Hepatic stellate cell (primary cell): ENCODE results near the gene MLN.
A peak's percentile ranks its signal among the peaks of the same experiment; 100 is the strongest.

Experiments used
- DNase-seq: peaks from one replicate; pipeline ENCODE4 v3.0.0; 2011; ENCODE audit warnings: low spot score

Gene MLN

DNA sequence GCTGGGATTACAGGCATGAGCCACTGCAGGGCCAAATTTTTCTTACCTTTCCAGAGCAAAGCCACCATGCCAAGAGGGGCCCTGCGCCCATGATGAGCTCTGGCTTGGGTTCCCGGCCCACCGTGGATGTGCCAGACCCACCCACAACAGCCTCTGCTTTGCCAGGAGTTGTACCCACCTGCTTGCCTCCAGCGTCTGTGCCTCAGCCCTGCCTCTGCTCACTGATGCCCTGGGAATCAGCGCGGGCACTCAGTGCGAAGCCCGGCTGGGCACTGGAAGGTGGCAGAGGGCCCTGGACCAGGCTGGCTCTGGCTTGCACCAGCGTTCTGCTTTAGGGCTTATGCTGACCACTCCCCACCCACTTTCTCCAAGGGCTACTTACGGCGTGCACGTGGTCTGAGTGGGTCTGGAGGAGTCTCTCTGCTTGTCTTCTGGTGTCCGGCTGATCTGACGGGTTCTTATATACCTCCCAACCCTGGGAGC is at the start of gene MLN:
Gene MLN, minus strand, starts transcription at position 433 of the 483 bp plus-strand sequence. CDS start 2,840 bp downstream, outside the sequence.
- no peak for DNase-seq

DNA sequence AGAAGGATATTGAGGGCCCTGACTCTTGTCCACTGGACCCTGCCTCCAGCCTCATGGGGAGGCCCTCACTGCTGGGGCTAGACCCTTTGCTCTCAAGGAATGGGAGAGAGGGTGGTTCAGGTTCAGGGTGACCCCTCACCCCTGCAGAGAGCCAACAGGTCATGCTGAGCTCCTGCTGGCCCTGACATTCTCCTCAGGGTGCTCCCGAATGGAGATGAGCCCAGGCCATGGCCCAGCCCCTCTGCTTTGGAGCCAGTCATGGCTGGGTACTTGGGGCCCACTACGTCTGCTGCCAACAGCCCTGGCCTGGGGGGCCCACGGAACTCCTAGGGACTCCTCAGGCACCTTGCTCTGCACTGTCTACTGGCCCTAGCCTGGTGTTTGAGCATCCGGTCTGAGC is 49.2 kb upstream of the MLN start:
- no peak for DNase-seq

DNA sequence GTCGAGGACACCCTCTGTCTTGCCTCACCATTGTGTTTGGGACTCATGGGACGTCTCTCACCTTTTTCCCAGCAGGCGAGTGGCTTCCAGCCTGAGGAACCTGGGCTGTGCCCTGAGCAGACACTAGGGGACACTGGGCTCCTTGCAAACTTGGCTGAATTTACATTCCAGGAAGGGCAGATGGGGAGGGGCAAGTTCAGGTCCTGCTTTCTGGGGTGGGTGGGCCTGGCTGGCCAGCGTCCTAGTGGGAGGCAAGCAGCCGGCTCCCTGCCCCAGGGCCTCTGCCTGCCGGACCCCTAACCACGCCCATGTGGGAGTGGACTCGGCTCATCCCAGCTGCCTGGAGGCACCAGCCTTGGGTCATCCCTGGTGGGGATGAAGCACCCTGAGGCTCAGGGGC is 48.2 kb upstream of the MLN start:
- peak; percentile 47 for DNase-seq

DNA sequence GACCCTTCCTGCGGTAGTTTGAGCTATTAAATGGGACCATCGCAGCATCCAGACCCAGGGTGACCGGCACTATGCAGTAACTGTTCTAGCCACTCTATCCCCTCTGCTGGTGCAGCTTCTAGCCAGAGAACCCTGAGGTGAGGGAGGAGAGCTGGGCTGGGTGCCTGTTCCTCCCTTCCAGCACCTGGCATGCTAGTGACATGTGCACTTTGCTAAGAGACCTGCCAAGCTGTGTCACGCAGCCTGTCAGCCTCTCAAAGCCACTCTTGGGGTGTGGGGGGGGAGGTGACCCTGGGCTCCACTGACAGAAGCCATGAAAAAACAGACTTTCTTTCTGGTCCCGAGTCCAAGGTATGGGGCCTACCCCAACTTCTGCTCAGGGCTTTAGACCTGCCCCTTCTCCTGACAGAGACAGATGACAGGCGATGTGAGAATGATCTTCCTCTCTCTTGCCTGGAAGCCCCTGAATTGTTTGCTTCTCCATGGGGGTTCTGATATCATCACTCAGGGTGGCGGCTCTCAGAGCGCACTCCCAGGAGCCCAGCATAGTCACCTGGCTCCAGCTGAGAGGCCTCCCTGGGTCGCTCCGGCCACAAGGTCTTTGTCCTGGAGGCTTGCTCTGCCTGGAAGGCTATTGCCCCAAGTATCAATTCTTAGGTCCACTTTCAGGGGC is 47.2 kb upstream of the MLN start:
- no peak for DNase-seq

- no peak for DNase-seq
Measured at GRCh38 chr6:33850296-33850695, 46.5 kb upstream of the MLN start.

DNA sequence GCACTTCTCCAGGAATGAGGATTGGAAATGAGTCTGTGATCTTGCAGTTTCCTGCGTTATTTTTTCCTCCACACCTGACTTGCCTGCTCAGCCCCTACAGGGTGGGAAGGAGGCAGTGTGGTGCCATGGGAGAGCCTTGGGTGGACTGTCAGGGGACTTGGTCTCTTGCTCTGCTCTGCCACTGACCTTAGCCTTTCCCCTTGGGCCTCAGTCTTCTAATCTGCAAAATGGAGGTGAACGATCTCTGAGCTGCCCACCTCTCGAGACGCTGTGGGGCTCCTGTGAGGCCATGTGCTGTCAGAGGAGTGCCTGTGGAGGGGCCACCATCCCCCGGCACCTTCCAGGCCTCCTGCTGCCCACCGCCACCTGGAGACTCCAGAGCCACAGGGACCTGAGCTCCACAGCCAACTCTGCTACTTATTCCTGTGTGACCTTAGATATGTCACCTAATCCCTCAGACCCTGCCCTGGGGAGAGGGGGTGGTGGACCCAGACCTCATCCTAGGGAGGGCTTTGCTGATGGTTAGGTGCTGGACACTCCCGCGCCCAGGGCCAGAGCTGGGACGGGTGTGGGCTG is 45.8 kb upstream of the MLN start:
- no peak for DNase-seq

DNA sequence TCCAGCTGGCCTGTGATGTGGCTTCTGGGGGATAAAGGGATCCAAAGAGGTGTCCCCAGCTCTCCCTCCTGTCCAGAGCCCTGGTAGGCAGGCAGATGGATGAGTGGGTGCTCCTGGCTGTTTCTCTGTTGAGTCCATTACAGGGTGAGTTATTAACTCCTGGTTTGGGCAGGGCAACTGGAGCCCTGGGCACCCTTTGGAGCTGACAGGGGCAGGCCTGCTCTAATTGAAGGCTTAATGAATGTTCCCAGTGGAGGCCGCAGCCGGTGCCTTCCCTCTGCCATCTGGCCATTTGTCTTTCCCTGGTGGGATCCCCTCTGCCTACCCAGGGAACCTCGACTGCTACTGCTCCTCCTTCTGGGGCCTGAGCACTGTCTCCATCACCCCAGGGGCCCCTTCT is 44.7 kb upstream of the MLN start:
- no peak for DNase-seq

DNA sequence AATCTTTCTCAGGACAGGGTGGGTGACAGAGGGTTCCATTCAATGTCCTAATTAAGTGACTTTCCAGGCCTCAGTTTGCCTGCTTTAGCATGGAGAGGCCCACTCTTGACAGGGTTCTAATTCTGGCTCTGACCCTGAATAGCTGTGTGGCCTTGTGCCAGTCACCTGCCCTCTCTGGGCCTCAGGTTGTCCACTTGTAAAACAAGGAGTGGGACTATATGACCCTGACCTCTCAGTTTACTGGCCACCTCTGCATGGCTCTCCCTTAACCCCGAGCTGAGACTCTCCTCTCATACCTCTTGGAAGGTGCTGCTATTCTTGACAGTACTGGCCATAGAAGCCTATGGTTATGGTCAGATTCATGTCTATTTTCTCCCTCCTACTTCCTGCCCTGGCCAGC is 44.1 kb upstream of the MLN start:
- DNase-seq = no peak

DNA sequence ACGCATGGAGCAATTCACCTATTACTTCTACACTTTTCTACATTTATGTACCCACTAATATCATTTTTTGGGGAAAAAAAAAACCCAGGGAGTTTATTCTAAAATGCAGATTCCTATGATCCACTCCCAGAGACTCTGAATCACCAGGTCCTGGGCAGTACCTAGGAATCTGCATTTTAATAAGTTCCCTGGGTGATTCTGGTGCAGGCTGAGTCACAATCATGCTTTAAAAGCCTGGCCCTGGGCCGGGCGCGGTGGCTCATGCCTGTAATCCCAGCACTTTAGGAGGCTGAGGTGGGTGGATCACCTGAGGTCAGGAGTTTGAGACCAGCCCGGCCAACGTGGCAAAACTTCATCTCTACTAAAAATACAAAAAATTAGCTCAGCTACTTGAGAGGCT is 43.3 kb upstream of the MLN start:
- DNase-seq = no peak

DNA sequence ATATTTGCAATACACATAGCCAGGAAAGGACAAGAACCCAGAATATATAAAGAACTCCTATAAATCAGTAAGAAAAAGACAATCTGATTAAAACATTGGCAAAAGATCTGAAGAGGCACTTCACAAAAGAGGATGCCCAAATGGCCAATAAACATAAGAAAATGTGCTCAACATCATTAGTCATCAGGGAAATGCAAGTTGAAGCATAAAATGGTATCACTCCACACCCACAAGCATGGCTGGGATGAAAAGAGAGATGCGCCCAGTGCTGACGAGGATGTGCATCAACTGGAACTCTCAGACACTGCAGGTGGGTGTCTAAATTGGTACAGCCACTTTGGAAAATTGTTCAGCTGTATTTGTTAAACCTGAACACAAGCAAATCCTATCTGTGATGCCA is 42.4 kb upstream of the MLN start:
- no peak for DNase-seq

- no peak for DNase-seq
Measured at GRCh38 chr6:33845031-33845745, 41.4 kb upstream of the MLN start.

DNA sequence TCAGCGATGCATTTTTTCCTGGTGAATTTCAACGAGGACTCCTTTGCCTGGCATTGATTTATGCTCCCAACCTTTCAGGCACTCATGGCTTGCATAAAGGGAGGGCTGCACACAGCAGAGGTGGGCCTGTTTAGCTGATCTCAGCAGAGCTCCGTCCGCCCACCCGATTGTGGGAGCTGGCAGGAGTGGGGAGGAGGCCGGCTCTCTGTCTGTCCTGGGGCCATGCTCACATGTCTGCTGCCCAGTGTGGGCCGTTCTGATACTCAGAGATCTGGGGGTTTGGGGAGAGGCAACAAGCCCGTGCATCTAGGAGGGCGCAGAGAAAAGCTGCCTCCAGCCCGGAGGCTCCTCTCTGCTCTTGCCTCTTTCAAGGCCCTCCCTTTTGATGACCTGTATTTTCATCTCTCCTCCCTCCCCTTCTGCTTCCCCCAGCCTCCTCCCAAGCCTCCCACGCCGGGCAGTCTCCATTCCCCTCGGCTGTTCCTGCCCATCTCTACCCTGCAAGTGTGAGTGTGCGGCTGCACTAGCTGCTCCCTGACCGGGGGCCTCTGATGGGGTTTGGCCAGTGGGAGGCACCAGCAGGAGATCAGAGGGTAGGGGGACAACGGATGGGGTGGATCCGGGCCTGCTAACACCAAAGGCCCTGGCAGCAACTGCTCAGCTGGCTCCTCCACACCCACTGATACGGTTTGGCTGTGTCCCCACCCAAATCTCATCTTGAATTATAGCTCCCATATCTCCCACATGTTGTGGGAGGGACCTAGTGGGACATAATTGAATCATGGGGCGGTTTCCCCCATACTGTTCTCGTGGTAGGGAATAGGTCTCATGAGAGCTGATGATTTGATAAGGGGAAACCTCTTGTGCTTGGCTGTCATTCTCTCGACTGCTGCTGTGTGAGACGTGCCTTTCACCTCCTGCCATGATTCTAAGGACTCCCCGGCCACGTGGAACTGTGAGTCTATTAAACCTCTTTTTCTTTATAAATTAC is 39.6 kb upstream of the MLN start:
- no peak for DNase-seq

DNA sequence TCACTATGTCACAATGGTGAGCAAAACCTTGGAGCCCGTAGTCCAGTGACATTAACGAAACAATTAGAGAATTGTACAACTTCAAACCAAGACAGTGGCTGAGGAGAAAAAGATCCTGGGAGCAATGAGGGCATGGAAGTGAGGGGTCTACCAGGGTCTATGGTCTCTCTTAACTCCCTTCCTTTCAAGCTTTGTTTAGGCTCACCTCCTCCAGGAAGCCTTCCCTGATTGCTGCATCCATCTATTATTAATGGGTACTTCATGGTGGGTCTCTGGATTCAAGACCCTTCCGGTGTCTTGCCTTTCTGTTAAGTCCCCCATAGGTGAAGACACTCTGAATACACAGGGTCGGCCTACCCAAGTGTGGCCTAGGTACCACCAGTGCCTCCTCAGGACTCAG is 38.1 kb upstream of the MLN start:
- DNase-seq = no peak

DNA sequence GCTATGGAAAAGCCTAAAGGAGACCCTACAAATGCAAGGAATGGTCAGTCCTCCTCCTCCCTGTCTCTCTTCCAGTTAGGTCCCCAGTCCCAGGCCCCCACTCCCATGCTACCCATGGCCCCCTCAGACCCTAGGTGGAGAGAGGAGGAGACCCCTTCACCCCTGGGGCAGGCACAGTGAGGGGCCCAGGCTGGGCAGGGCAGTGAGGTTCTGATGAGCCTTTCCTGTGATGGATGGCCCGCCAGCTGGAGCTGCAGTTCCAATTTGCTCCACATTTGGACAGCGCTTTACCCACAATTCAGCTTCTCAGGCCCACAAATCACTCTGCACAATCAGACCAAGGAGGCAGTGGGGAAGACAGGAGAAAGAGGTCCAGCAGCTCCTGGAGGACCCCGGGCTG is 37.3 kb upstream of the MLN start:
- DNase-seq = no peak

GRCh38 chr6:33840048-33840926 is 36.5 kb upstream of the MLN start:
- DNase-seq = peak; percentile 97

DNA sequence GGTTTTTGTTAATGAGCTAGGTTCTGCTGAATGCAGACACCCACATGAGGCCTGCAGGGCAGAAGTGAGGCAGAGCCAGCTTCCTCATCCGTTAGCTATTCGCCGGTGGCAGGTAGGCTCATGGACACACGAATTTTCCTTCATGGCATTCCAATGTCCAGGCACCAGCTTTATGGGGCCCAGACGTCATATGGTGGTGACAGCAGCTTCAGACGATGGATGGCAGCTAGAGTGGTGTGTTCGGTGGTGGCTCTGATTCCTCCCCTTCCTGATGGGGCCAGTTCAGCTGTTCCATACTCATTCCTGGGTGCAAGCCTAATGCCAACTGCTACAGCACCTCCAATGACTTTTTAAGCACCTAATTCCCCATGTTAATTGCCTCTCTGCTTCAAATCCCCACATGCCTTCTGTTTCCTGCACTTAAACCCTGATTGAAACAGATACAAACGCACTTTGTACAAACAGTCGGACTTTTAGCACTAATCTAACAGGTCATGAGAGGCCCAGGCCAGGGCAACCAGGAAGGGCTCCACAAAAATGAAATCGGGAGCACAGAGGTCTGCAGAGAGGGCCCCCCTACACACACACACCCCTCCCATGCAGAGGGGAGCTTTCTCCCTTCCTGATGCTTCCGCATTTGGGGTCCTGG is 35.7 kb upstream of the MLN start:
- DNase-seq = no peak

DNA sequence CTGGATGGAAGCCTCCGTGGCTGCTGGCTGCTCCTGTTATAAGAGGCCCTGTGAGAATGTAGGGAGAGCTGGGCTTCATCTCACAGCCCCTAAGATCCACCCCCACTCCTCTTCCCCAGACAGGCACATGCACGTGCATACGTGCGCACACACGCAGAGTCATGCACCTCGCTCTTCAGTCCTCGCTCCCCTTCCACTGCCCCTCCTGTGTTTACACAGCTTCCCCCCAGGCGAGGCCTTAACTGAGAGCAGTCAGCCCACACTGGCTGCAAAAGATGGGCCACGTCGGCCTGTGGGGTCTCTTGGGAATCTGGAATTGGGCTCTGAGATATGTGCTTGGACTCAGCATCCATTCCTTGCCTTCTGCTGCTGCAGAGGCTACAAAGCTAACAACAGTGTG is 35.2 kb upstream of the MLN start:
- no peak for DNase-seq

DNA sequence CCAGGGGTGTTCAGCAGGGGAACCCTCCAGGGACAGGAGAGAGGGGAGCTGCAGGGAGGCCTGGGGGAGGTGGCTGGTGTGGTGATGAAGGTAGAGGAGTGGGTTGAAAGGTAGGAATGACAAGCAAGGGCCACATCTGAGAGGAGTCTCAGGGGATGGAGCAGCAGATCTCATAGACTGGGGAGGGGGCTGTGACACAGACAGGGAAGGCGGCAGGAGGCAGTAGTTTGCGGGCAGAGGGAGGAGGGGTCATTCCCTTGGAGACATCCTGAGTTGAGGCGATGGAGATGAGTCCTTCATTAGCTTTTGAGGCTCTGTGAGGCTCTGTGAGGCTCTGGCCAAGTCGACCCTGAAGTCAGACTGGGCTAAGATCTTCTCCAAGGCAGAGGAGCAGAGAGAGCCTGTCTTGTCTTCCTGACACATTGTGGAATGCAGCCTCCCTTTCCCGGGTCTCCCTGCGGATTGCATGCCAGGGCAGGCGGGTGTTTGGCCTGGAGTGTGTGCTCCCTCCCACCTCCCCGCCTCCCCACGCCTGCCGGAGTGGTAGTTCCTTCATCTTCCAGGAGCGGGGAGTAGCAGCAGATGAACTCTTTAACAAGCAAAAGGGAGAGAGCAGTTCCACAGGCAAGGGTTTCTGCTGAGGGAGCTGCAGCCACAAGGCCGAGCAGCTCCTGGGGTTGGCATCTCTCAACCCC is 34.3 kb upstream of the MLN start:
- no peak for DNase-seq

DNA sequence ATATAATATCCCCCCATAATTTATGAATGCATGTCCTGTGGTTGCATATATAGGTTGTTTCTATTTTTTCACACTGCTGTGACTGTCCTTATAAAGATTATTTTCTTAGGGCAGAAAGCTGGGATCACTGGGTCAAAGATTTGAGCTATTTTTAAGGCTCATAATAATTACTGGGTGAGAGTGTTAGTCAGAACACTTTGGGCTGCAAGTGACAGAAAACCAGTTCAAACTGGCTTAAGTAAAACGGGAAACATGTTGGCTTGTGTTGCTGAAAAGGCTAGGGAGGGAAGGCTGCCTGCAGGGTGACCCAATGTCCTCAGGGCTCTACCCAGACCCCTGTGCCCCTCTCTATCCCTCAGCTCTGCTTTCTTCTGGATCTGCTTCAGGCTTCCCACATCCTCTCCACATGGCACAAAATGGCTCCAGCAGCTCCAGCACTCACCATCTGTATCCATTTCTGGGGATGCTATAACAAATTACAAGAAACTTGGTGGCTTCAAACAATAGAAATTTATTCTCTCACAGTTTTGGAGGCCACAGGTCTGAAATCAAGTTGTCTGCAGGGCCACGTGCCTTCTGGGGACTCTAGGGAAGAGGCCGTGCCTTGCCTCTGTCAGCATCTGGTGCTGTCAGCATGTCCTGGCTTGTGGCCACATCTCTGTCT is 33.1 kb upstream of the MLN start:
- DNase-seq = no peak
